Measurements from ENCODE around the gene GAREM1.

The GAREM1 gene

GRCh38 chr18:32459361-32460101, 11.2 kb downstream of the GAREM1 start:
- in situ Hi-C loops (cut with MboI; ENCODE audit: low sequenced_read_pairs) = no loop called here

- in situ Hi-C loops (cut with MboI; ENCODE audit: low sequenced_read_pairs) = no loop called here
Observed at GRCh38 chr18:32455361-32455760, 15.3 kb downstream of the GAREM1 start.

GRCh38 chr18:32454593-32454992, 16.1 kb downstream of the GAREM1 start:
- in situ Hi-C loops (cut with MboI; ENCODE audit: low sequenced_read_pairs) = no loop called here

- in situ Hi-C loops (cut with MboI; ENCODE audit: low sequenced_read_pairs) = no loop called here
Observed at GRCh38 chr18:32450874-32451273, 19.8 kb downstream of the GAREM1 start.

- in situ Hi-C loops (cut with MboI; ENCODE audit: low sequenced_read_pairs) = no loop called here
Observed at GRCh38 chr18:32450026-32450691, 20.5 kb downstream of the GAREM1 start.

GRCh38 chr18:32446780-32447179, 23.9 kb downstream of the GAREM1 start:
- in situ Hi-C loops (cut with MboI; ENCODE audit: low sequenced_read_pairs) = no loop called here

GRCh38 chr18:32445846-32446245, 24.8 kb downstream of the GAREM1 start:
- in situ Hi-C loops (cut with MboI; ENCODE audit: low sequenced_read_pairs) = no loop called here

GRCh38 chr18:32443706-32444215, 26.9 kb downstream of the GAREM1 start:
- in situ Hi-C loops (cut with MboI; ENCODE audit: low sequenced_read_pairs) = no loop called here

GRCh38 chr18:32443033-32443705, 27.5 kb downstream of the GAREM1 start:
- in situ Hi-C loops (cut with MboI; ENCODE audit: low sequenced_read_pairs) = no loop called here

GRCh38 chr18:32442575-32442974, 28.1 kb downstream of the GAREM1 start:
- in situ Hi-C loops (cut with MboI; ENCODE audit: low sequenced_read_pairs) = no loop called here

- in situ Hi-C loops (cut with MboI; ENCODE audit: low sequenced_read_pairs) = no loop called here
Observed at GRCh38 chr18:32441533-32441932, 29.1 kb downstream of the GAREM1 start.

GRCh38 chr18:32440518-32440917, 30.2 kb downstream of the GAREM1 start:
- in situ Hi-C loops (cut with MboI; ENCODE audit: low sequenced_read_pairs) = no loop called here

- in situ Hi-C loops (cut with MboI; ENCODE audit: low sequenced_read_pairs) = no loop called here
Observed at GRCh38 chr18:32439802-32440201, 30.9 kb downstream of the GAREM1 start.

GRCh38 chr18:32439241-32439640, 31.4 kb downstream of the GAREM1 start:
- in situ Hi-C loops (cut with MboI; ENCODE audit: low sequenced_read_pairs) = no loop called here

- in situ Hi-C loops (cut with MboI; ENCODE audit: low sequenced_read_pairs) = no loop called here
Observed at GRCh38 chr18:32438173-32438572, 32.5 kb downstream of the GAREM1 start.

GRCh38 chr18:32437100-32437834, 33.4 kb downstream of the GAREM1 start:
- in situ Hi-C loops (cut with MboI; ENCODE audit: low sequenced_read_pairs) = no loop called here

- in situ Hi-C loops (cut with MboI; ENCODE audit: low sequenced_read_pairs) = no loop called here
Observed at GRCh38 chr18:32435631-32436500, 34.8 kb downstream of the GAREM1 start.

GRCh38 chr18:32431753-32432152, 38.9 kb downstream of the GAREM1 start:
- in situ Hi-C loops (cut with MboI; ENCODE audit: low sequenced_read_pairs) = no loop called here

- in situ Hi-C loops (cut with MboI; ENCODE audit: low sequenced_read_pairs) = no loop called here
Observed at GRCh38 chr18:32429402-32429801, 41.3 kb downstream of the GAREM1 start.

All from hTERT RPE-1 (cell line).